GM18867 (cell line): ENCODE data around the gene RUFY3.
A peak's percentile ranks its signal among the peaks of the same experiment; 100 is the strongest.
"Not testable (repeated sequence)": the region's sequence is repeated elsewhere in the genome, so short reads cannot be mapped to it uniquely, and the experiment has no call there.

Experiments used
- ATAC-seq: cut with Tn5 transposase; IDR thresholded peaks from one replicate; pipeline ENCODE4 v1.9.1; 2021; ENCODE audit warnings: mild to moderate bottlenecking, moderate library complexity; ENCODE audit not compliant: unreplicated experiment

Gene RUFY3

GRCh38 chr4:70838666-70839588 is 117.2 kb downstream of the RUFY3 start:
- peak; percentile 68 for ATAC-seq

- ATAC-seq: peak; percentile 76
Observed at GRCh38 chr4:70839589-70840093, 117.9 kb downstream of the RUFY3 start, which contains the start of gene GRSF1. Gene GRSF1, minus strand, starts transcription at chr4:70839890. Its CDS starts 63 bp downstream, at chr4:70839827.

- not testable (repeated sequence) for ATAC-seq
Observed at GRCh38 chr4:70840137-70840536, 118.4 kb downstream of the RUFY3 start.

DNA sequence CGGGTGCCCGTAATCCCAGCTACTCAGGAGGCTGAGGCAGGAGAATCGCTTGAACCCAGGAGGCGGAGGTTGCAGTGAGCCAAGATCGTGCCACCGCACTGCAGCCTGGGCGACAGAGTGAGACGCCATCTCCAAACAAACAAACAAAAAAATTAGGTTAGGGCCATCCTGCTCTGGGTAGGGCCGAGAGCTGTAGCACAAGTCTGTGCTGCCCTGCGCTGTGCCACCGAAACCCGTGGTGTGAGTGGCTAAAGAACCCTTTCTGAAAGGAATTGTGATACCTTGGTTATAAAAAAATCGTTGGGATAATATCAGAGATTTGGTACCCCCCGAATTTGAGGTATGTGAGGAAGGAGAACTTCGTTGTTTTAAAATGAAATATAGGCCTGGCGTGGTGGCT is 118.9 kb downstream of the RUFY3 start:
- ATAC-seq: not testable (repeated sequence)

DNA sequence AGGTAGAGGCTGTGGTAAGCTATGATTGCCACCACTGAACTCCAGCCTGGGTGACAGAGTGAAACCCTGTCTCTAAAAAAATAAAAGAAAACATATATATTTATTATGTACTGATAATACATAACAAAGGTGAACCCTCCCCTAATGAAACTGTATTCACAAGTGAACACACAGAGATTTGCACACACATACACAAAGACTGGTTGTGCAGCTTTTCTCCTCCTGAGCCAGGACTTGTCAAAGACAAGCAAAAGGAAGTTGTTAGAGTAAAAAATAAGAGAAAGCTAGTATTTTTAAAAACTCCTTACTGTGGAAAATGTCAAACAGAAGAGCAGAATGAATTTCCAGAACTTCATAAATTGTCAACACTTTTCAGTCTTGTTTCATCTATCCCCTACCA is 119.4 kb downstream of the RUFY3 start:
- no peak for ATAC-seq

DNA sequence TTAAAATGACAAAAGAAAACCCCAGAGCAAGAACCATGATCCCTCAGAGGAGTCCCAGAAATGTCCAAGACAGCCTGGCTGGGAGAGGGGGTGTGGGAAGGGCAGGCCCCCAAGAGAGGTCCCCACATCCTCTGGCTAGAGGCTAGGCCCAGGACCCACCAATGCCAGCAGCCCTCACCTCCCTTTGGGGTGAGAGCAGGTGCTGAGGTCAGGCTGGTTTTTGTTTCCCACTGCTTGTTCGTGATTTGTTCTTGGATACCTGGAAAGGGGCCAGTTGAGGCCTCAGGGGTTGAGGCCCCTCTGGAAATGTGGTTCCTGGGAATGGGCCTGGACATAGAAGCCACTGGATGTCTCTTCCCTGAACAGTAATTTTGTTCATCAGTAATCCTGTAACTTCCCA is 120.2 kb downstream of the RUFY3 start:
- ATAC-seq: no peak

DNA sequence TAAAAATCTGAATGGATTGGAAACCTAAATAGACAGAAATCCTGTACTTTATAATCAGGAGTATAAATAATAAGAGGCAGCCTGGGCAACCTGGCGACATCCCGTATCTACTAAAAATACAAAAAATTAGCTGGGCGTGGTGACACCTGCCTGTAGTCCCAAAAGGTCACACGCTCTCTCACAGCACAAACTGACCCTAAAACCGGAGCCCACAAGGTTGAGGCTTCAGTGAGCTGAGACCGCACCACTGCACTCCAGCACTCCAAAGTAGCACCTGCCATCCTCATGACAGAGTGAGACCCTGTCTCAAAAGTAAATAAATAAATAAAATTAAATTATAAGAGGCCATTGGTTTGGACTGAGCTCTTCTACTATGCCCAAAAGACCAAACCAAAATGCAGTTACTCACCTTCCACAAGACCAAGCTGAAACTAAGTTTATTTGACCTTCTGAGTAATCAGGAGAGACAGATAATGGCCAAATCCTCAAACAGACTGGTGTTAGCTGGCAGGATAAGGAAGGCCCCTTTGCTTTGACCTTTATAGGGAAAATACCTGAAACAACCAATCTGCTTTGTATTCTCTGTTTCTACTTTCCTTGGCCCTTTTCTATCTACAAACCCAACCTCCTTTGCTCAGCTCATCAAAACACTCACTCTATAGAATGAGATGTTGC is 121.1 kb downstream of the RUFY3 start:
- ATAC-seq: no peak

- ATAC-seq: peak; percentile 22
Observed at GRCh38 chr4:70844180-70844579, 122.4 kb downstream of the RUFY3 start.

- ATAC-seq: no peak
Observed at GRCh38 chr4:70849291-70849690, 127.5 kb downstream of the RUFY3 start.

- ATAC-seq: no peak
Observed at GRCh38 chr4:70855464-70855863, 133.7 kb downstream of the RUFY3 start.
